ENCODE results near the gene ZNF575. TPM values are rescaled to one million over a fixed set of nuclear protein-coding genes. Genes with fewer than 3 reads are reported as not detected.

Gene ZNF575
- total RNA-seq, 1 experiment from 2014 or later = 2.8 TPM

DNA sequence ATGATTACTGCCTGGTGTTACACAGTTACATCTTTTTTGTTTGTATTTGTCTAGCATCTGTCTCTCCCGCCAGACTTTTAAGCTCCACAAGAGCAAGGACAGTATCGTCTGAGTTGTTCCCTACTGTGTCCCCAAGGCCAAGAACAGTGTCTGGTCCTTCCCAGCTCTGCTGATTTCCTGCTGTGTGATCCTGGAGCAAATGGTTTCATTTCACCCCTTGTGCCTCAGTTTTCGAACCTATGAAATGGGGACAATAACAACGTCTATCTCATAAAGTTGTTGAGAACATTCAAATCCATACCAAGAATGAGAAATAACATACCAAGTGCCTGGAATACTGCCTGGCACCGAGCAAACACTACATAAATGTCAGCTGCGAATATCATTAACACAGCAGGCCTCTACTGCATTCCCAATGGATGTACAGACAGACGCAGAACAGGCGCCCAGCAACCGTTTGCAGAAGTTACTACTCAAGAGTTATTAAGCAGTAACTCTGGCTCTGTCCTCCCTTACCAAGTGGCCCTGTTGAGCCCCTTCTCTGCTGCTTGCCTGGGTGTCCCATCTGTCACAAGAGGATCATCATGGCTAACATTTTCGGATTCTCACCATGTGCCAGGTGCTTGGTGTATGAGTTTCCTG lies 30.9 kb downstream of the ZNF575 start:
- CTCF ChIA-PET = no interaction called here
- H3K4me1 ChIP-seq (ENCODE audit: insufficient read depth, low read length, poor library complexity, severe bottlenecking) = peaks cover 40% of the 10 kb centered on the region
- H3K36me3 ChIP-seq (ENCODE audit: insufficient read depth, low read length, poor library complexity, severe bottlenecking) = peaks cover 16% of the 10 kb centered on the region
- no TSS peak for BruUV-seq (replicated peaks)
- H3K9me3 ChIP-seq (ENCODE audit: low read depth, low read length, poor library complexity, severe bottlenecking) = no peaks in the 10 kb centered on the region
- peak overlapping the region; percentile 86 for H3K27ac ChIP-seq (ENCODE audit: low read depth, low read length, poor library complexity, severe bottlenecking)
- TF ChIP-seq, protein P1, sequence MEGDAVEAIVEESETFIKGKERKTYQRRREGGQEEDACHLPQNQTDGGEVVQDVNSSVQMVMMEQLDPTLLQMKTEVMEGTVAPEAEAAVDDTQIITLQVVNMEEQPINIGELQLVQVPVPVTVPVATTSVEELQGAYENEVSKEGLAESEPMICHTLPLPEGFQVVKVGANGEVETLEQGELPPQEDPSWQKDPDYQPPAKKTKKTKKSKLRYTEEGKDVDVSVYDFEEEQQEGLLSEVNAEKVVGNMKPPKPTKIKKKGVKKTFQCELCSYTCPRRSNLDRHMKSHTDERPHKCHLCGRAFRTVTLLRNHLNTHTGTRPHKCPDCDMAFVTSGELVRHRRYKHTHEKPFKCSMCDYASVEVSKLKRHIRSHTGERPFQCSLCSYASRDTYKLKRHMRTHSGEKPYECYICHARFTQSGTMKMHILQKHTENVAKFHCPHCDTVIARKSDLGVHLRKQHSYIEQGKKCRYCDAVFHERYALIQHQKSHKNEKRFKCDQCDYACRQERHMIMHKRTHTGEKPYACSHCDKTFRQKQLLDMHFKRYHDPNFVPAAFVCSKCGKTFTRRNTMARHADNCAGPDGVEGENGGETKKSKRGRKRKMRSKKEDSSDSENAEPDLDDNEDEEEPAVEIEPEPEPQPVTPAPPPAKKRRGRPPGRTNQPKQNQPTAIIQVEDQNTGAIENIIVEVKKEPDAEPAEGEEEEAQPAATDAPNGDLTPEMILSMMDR (conservative IDR thresholded peaks at IDR 0.05; ENCODE audit: low read depth, low read length) = no peak
- TF ChIP-seq EZH2 (IDR thresholded peaks at IDR 0.05; ENCODE audit: borderline replicate concordance, low read depth, low read length, poor library complexity, severe bottlenecking) = no peak
- DNase-seq (ENCODE audit: low spot score) = no peak
- no peak overlapping the region for H3K4me3 ChIP-seq (ENCODE audit: low read depth, low read length, poor library complexity, severe bottlenecking)
- no peaks in the 10 kb centered on the region for H3K27me3 ChIP-seq (replicated peaks; ENCODE audit: insufficient read depth, low read depth, low read length, poor library complexity)
- POLR2A ChIA-PET (ENCODE audit: low non-redundant PET) = no interaction called here
- intact Hi-C loops (cut with micrococcal nuclease; ENCODE audit: unreplicated experiment) = no loop called here

DNA sequence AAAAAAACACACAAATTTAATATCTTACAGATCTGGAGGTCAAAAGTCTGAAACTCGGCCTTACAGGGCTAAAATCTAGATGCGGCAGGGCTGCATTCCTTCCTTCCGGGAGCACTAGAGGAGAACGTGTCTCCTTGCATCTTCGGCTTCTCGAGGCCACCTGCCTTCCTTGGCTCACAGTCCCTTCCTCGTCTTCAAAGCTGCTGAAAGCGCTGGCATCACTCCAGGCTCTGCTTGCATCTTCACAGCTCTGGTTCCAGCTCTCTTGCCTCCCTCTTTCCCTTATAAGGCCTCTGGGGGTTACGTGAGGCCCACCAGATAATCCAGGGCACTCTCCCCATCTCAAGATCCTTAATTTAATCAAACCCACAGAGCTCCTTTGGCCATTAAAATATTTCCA lies 31.8 kb downstream of the ZNF575 start:
- Histone ChIP-seq H3K27me3 (replicated peaks; ENCODE audit: insufficient read depth, low read depth, low read length, poor library complexity) (no peaks in the 10 kb centered on the region), H3K9me3 (ENCODE audit: low read depth, low read length, poor library complexity, severe bottlenecking) (no peaks in the 10 kb centered on the region), H3K36me3 (ENCODE audit: insufficient read depth, low read length, poor library complexity, severe bottlenecking) (peaks cover 16% of the 10 kb centered on the region), H3K4me3 (ENCODE audit: low read depth, low read length, poor library complexity, severe bottlenecking) (no peak overlapping the region), H3K4me1 (ENCODE audit: insufficient read depth, low read length, poor library complexity, severe bottlenecking) (peaks cover 40% of the 10 kb centered on the region), H3K27ac (ENCODE audit: low read depth, low read length, poor library complexity, severe bottlenecking) (peak overlapping the region; percentile 86)
- intact Hi-C loops (cut with micrococcal nuclease; ENCODE audit: unreplicated experiment) = no loop called here
- ChIA-PET CTCF (interaction anchor here (0.9 to 1.2 kb wide), 2 partner anchors 9 to 30 kb away, joined by 3 to 9 read pairs; no protein-coding TSS in a partner anchor), POLR2A (ENCODE audit: low non-redundant PET) (no interaction called here)
- peak; percentile 63 for DNase-seq (ENCODE audit: low spot score)
- TF ChIP-seq, protein P1 (conservative IDR thresholded peaks at IDR 0.05; ENCODE audit: low read depth, low read length) = no peak
- TF ChIP-seq EZH2 (IDR thresholded peaks at IDR 0.05; ENCODE audit: borderline replicate concordance, low read depth, low read length, poor library complexity, severe bottlenecking) = no peak
- BruUV-seq (replicated peaks) = no TSS peak

DNA sequence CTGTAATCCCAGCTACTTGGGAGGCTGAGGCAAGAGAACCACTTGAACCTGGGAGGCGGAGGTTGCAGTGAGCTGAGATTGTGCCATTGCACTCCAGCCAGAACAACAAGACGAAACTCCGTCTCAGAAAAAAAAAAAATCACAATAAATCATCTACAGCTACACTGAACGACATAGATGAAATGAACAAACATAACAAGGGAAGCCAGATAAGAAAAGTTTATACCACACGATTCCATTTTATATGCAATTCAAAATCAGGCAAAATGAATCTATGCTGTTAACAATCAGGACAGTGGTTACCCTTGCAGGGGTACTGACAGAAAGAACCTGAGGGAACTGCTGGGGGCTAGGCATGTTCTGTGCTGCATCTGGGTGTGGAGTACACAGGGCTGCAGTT lies 36.7 kb downstream of the ZNF575 start:
- Histone ChIP-seq H3K4me3 (ENCODE audit: low read depth, low read length, poor library complexity, severe bottlenecking) (no peak overlapping the region), H3K4me1 (ENCODE audit: insufficient read depth, low read length, poor library complexity, severe bottlenecking) (peaks cover 18% of the 10 kb centered on the region), H3K27ac (ENCODE audit: low read depth, low read length, poor library complexity, severe bottlenecking) (no peak overlapping the region), H3K36me3 (ENCODE audit: insufficient read depth, low read length, poor library complexity, severe bottlenecking) (peaks cover 4% of the 10 kb centered on the region), H3K9me3 (ENCODE audit: low read depth, low read length, poor library complexity, severe bottlenecking) (no peaks in the 10 kb centered on the region), H3K27me3 (replicated peaks; ENCODE audit: insufficient read depth, low read depth, low read length, poor library complexity) (no peaks in the 10 kb centered on the region)
- no peak for DNase-seq (ENCODE audit: low spot score)
- intact Hi-C loops (cut with micrococcal nuclease; ENCODE audit: unreplicated experiment) = no loop called here
- TF ChIP-seq, protein P1 (conservative IDR thresholded peaks at IDR 0.05; ENCODE audit: low read depth, low read length) = no peak
- TF ChIP-seq EZH2 (IDR thresholded peaks at IDR 0.05; ENCODE audit: borderline replicate concordance, low read depth, low read length, poor library complexity, severe bottlenecking) = no peak
- ChIA-PET CTCF (interaction anchor here (0.7 kb wide), 1 partner anchor 13 kb away, joined by 3 read pairs; no protein-coding TSS in a partner anchor), POLR2A (ENCODE audit: low non-redundant PET) (no interaction called here)
- BruUV-seq (replicated peaks) = no TSS peak
